Thyroid gland (tissue), 4 donors: ENCODE results near the gene TCEA2. TPM values are rescaled to one million over a fixed set of nuclear protein-coding genes. Genes with fewer than 3 reads are reported as not detected.
A peak's percentile ranks its signal among the peaks of the same experiment; 100 is the strongest.

Experiments
- DNase-seq, 2 donors: peaks; one replicate each; pipeline ENCODE4 v3.0.0-alpha.2; 2019
- H3K27ac ChIP-seq, 3 donors: fragments of 200-600 bp; sonication (generic); 1 replicate in 2 of 3; 2 replicates in 1 of 3; pipeline ENCODE4 v1.5.1; 2016 to 2019; ENCODE audit warnings: mild to moderate bottlenecking in 1 of 3, moderate library complexity in 1 of 3
- H3K27me3 ChIP-seq: fragments of 200-600 bp; sonication (generic); one replicate; pipeline ENCODE4 v1.5.1; 2019
- H3K36me3 ChIP-seq, 2 donors: fragments of 200-600 bp; sonication (generic); one replicate each; pipeline ENCODE4 v1.5.1; 2016 to 2019
- H3K4me1 ChIP-seq, 2 donors: fragments of 200-600 bp; sonication (generic); one replicate each; pipeline ENCODE4 v1.5.1; 2017 to 2019
- H3K4me3 ChIP-seq, 3 donors: fragments of 200-600 bp; sonication (generic); replicated peaks in 1 of 3; 1 replicate in 2 of 3; 2 replicates in 1 of 3; pipeline ENCODE4 v1.5.1; 2016; ENCODE audit warnings: mild to moderate bottlenecking in 1 of 3
- H3K9me3 ChIP-seq: fragments of 200-600 bp; sonication (generic); one replicate; pipeline ENCODE4 v1.5.1; 2017
- POLR2A ChIP-seq, 2 donors: fragments of 450-650 bp; IDR thresholded peaks; one replicate each; pipeline ENCODE4 v1.6.1; 2017; ENCODE audit warnings: antibody characterized with exemption in 2 of 2, mild to moderate bottlenecking in 2 of 2, moderate library complexity in 1 of 2
- WGBS, 2 donors: methylation state at CpG; one replicate each; pipeline ENCODE4 v1.1.5; 2017; 5-methylcytosine and 5-hydroxymethylcytosine counted together
- intact Hi-C: fragments of 100-400 bp; cut with DNase I; formaldehyde crosslinking; loops from one replicate; pipeline ENCODE4 v1.15.1; 2023
- total RNA-seq, 4 donors: library from RNA; depleted of rRNA; stranded (reverse); fragments of >200 nt; gene quantifications; one replicate each; pipeline ENCODE4 v1.2.3, GENCODE V29; 2016
- TF ChIP-seq, protein P1 (sequence below), 6 experiments: fragments of 200-600 bp in 3 of 6; fragments of 450-650 bp in 3 of 6; sonication (generic) in 3 of 6; IDR thresholded peaks; one replicate each; pipeline ENCODE4 v1.5.1; 2016 to 2019; ENCODE audit warnings: antibody characterized with exemption in 6 of 6, mild to moderate bottlenecking in 2 of 6, inconsistent platforms in 1 of 6, moderate library complexity in 1 of 6

Gene TCEA2
- total RNA-seq, 4 donors from 2014 or later, result 20.9 to 43.1 (median 24.4) TPM

DNA sequence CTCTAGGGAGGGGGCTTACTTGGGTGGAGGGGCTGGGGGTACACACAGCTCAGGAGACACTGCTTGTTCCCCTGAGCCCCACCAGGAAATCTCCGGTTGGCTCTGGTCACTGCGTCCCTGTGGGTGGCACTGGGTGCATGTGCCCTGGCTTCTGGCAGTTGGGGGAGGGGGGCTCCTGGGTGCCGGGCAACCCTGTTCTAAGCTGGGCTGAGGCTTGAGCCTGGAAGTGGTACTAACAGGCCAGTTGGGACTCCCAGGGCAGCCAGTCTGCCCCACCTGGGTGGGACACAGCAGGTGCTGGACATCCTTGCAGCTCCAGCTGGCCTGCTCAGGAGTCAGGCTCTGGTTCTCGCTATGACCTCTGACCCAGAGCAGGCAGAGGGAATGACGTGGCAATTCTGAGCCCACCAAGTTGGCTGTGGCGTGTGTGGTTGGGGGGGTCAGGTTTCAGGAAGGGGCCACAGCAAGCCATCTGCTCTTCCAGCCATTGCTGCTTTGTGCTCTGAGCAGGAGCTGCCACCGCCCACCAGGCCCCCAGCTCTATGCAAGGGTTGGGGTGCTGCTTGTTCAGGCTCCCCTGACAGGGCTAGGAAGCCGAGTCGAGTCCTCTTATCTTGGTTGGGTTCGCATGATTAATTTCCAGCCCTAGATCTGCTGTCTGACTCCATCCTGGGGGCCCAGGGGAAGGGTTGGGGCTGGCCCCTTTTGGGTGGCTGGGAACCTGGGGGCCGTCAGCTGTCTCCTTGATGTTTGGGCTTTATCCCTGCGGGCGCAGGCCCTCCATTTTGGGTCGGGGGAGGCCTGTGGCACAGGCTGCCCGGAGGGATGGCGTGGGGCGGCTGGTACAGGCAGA lies 26.4 kb upstream of the TCEA2 start:
- no peak for TF ChIP-seq POLR2A (IDR thresholded peaks at IDR 0.05)
- TF ChIP-seq, protein P1, sequence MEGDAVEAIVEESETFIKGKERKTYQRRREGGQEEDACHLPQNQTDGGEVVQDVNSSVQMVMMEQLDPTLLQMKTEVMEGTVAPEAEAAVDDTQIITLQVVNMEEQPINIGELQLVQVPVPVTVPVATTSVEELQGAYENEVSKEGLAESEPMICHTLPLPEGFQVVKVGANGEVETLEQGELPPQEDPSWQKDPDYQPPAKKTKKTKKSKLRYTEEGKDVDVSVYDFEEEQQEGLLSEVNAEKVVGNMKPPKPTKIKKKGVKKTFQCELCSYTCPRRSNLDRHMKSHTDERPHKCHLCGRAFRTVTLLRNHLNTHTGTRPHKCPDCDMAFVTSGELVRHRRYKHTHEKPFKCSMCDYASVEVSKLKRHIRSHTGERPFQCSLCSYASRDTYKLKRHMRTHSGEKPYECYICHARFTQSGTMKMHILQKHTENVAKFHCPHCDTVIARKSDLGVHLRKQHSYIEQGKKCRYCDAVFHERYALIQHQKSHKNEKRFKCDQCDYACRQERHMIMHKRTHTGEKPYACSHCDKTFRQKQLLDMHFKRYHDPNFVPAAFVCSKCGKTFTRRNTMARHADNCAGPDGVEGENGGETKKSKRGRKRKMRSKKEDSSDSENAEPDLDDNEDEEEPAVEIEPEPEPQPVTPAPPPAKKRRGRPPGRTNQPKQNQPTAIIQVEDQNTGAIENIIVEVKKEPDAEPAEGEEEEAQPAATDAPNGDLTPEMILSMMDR (IDR thresholded peaks at IDR 0.05), result no peak
- Histone ChIP-seq H3K4me1 (peaks cover 7 to 39% of the 10 kb centered on the region in 2 donors), H3K27me3 (no peaks in the 10 kb centered on the region), H3K27ac (no peak overlapping the region), H3K36me3 (peaks cover 19 to 22% of the 10 kb centered on the region in 2 donors), H3K9me3 (no peaks in the 10 kb centered on the region), H3K4me3 (no peak overlapping the region)
- DNase-seq, result no peak
- WGBS, 2 donors, result 67 to 89% methylated on average over 5 to 14 of the region's 17 CpGs
- intact Hi-C loops, result no loop called here

- Histone ChIP-seq H3K36me3 (peaks cover 15 to 16% of the 10 kb centered on the region in 2 donors), H3K4me3 (no peak overlapping the region), H3K27ac (no peak overlapping the region), H3K4me1 (peaks cover 7 to 45% of the 10 kb centered on the region in 2 donors), H3K27me3 (no peaks in the 10 kb centered on the region), H3K9me3 (no peaks in the 10 kb centered on the region)
- DNase-seq, result no peak
- intact Hi-C loops, result no loop called here
- 61 to 95% methylated on average over 2 of the region's 3 CpGs for WGBS, 2 donors
- TF ChIP-seq, protein P1 (IDR thresholded peaks at IDR 0.05), result no peak
- TF ChIP-seq POLR2A (IDR thresholded peaks at IDR 0.05), result no peak
Measured at GRCh38 chr20:64037199-64037497, 25.9 kb upstream of the TCEA2 start.

DNA sequence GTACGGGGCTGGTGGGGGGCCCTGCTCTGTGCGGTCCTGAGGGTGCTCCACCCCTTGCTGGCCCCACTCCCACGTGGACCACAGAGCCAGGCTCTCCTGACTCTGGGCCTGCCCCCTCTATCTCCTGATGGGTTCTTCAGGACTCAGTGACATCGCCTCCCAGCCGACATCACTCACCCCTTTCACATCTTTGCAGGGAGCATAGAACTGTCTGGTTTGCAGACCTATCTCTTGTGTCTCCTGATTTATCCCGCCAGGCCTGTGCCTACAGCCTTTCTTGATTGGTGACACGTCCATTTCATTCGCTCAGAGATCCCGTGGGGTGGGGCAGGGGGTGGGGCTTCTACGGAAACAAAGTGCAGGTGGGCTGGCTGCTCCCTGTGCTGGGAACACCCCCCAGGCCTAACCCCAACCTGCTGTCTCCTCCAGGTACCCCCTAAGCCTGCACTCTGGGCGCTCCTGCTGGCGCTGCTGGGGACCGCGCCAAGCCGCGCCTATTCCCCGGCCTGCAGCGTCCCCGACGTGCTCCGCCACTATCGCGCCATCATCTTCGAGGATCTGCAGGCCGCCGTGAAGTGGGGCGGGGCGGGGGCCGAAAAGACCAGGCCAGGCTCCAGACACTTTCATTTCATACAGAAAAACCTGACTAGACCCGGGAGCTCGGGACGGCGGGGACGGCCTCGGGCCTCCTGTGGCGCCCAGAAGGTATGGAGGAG lies 25.3 kb upstream of the TCEA2 start:
- peaks cover 7 to 49% of the 10 kb centered on the region in 2 donors for H3K4me1 ChIP-seq
- H3K36me3 ChIP-seq, result peaks cover 11 to 12% of the 10 kb centered on the region in 2 donors
- WGBS, 2 donors, result 9 to 19% methylated on average over 24 to 33 of the region's 36 CpGs
- peak overlapping the region in 1 of 3 donors; percentile 33 for H3K4me3 ChIP-seq
- TF ChIP-seq, protein P1 (IDR thresholded peaks at IDR 0.05), result no peak
- no peak for TF ChIP-seq POLR2A (IDR thresholded peaks at IDR 0.05)
- H3K27ac ChIP-seq, result no peak overlapping the region
- intact Hi-C loops, result no loop called here
- no peaks in the 10 kb centered on the region for H3K27me3 ChIP-seq
- no peaks in the 10 kb centered on the region for H3K9me3 ChIP-seq
- no peak for DNase-seq

DNA sequence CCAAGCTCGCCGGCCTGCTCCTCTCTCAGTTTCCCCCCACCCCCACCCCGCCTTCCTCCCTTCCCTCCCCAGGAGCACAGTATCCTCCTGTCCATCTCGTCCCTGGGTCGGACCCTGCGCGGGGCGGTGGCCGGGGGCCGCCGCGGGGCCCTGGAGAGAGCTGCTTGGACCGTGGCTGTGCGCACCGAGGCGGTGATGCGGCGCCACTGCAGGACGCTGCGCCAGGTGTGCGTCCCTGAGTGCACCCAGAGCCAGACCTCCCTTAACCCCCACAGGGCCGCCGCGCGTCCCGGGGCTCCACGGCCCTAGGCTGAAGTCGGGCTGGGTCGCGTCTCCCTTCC lies 24.8 kb upstream of the TCEA2 start:
- H3K36me3 ChIP-seq, result peaks cover 8 to 10% of the 10 kb centered on the region in 2 donors
- H3K4me1 ChIP-seq, result peaks cover 7 to 49% of the 10 kb centered on the region in 2 donors
- TF ChIP-seq POLR2A (IDR thresholded peaks at IDR 0.05), result no peak
- TF ChIP-seq, protein P1 (IDR thresholded peaks at IDR 0.05), result no peak
- 0% methylated on average over 2 of the region's 30 CpGs; no CpG with 5 or more reads in 1 of the 2 donors for WGBS, 2 donors
- intact Hi-C loops, result no loop called here
- H3K9me3 ChIP-seq, result no peaks in the 10 kb centered on the region
- H3K27me3 ChIP-seq, result no peaks in the 10 kb centered on the region
- peak overlapping the region in 1 of 3 donors; percentile 33 for H3K4me3 ChIP-seq
- H3K27ac ChIP-seq, result peak overlapping the region in 2 of 3 donors; percentile 45 to 61
- DNase-seq, result peak; percentile 29 to 39
